ENCODE measurements around the gene GNLY. TPM values are rescaled to one million over a fixed set of nuclear protein-coding genes. Genes with fewer than 3 reads are reported as not detected.

GNLY gene
- total RNA-seq, 1 donor from 2014 or later, result 23.5 TPM

DNA sequence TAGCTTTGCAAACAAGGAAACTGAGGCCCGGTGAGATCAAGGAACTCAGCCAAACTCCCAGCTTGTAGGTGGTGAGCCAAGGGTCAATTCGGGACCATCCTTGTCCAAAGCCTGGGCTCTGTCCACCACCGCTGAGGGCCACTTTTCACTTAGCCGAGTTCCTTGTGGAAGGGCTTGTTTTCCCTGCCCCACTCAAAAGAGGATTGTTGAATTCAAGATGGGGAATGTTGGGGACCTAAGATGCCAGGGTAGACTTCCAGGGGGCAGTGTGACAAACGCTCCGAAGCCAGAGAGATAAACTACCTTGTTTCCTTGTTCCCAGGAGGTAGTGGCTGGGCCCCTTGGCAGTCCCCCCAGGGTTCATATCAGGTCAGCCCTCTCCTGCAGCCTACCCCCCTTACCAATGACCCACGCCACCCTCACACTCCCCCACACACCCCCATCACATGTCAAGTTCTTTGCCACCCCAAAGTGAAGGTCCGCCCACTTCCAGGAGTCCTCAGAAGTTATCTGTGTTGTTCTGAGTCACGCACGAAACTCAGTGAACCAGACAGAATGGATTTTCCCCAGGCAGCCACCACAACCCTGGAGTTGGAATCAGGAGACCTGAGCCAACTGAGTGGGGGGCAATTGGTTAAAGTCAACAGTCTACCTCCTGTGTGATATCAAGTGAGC is 49.3 kb downstream of the GNLY start:
- no peak overlapping the region for H3K27ac Mint-ChIP-seq
- H3K36me3 Mint-ChIP-seq (ENCODE audit: low read depth), result no peaks in the 10 kb centered on the region
- DNase-seq (ENCODE audit: low spot score), result no peak
- H3K9me3 Mint-ChIP-seq, result no peaks in the 10 kb centered on the region
- H3K4me3 Mint-ChIP-seq (ENCODE audit: low read depth), result no peak overlapping the region
- peaks cover 4% of the 10 kb centered on the region for H3K4me1 Mint-ChIP-seq (ENCODE audit: low read depth)
- H3K27me3 Mint-ChIP-seq (ENCODE audit: low read depth), result peaks cover 75% of the 10 kb centered on the region
- intact Hi-C loops (cut with micrococcal nuclease), result no loop called here

DNA sequence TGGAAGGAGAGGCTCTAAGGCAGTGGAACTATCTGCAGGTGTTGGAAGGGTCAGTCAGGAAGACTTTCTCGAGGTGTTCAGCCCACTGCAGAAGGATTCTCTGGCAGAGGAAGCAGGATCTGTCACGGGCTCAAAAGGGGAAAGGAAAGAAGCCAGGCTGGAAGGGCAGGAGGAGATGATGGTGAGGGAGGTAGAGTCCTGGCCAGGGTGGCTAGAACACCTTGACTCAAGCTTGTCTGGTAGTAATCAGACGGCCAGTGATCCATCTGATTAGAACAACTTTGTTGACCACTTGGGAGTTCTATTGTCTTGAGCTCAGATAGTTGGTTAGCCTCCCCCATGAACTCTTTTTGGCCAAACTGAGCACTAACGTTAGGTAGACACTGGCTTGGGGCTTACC is 49.9 kb downstream of the GNLY start:
- peaks cover 4% of the 10 kb centered on the region for H3K4me1 Mint-ChIP-seq (ENCODE audit: low read depth)
- intact Hi-C loops (cut with micrococcal nuclease), result no loop called here
- H3K36me3 Mint-ChIP-seq (ENCODE audit: low read depth), result no peaks in the 10 kb centered on the region
- H3K27ac Mint-ChIP-seq, result no peak overlapping the region
- H3K4me3 Mint-ChIP-seq (ENCODE audit: low read depth), result no peak overlapping the region
- H3K27me3 Mint-ChIP-seq (ENCODE audit: low read depth), result peaks cover 78% of the 10 kb centered on the region
- DNase-seq (ENCODE audit: low spot score), result no peak
- H3K9me3 Mint-ChIP-seq, result no peaks in the 10 kb centered on the region

DNA sequence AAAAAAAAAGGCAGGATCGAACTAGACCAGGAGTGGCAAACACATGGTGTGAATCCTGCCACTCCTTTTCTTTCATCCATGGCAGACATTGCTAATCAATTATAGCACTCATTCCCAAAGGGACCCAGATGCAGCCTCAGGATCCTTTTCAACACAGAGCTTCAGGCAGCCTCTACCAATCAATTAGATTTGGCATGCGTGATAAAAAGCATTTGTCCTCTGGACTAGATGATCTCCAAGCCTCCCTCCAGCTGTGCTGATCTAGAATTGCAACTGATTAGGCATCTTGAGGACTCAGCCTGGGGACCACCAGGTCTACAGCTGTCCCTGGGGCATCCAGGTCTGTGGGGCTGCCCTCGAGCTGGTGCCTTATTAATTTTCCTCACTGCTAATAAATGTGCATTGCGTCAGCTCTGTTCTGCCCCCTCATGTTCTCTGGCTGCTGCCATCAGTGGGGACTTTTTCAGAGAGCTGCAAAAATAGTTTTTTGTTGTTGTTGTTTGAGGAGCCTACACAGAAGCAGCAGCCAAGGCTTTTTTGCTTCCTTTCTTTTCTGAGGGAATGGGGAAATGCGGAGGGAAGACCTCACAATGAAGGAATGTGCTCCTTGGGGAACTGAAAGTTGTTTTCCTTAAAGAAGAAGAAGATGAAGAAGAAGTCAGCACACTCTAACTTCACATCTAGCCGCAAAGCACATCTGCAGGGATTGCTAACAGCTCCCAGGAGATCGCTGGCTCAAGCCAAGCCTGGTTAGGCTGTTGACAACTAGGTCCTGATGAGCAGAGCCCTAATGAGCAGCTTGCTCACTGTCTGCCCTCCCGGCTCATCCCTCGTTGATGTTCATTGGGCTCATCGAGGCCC is 50.8 kb downstream of the GNLY start:
- Mint-ChIP-seq H3K27ac (no peak overlapping the region), H3K4me3 (ENCODE audit: low read depth) (no peak overlapping the region), H3K4me1 (ENCODE audit: low read depth) (peaks cover 4% of the 10 kb centered on the region), H3K27me3 (ENCODE audit: low read depth) (peaks cover 75% of the 10 kb centered on the region), H3K9me3 (no peaks in the 10 kb centered on the region), H3K36me3 (ENCODE audit: low read depth) (no peaks in the 10 kb centered on the region)
- intact Hi-C loops (cut with micrococcal nuclease), result no loop called here
- DNase-seq (ENCODE audit: low spot score), result no peak

DNA sequence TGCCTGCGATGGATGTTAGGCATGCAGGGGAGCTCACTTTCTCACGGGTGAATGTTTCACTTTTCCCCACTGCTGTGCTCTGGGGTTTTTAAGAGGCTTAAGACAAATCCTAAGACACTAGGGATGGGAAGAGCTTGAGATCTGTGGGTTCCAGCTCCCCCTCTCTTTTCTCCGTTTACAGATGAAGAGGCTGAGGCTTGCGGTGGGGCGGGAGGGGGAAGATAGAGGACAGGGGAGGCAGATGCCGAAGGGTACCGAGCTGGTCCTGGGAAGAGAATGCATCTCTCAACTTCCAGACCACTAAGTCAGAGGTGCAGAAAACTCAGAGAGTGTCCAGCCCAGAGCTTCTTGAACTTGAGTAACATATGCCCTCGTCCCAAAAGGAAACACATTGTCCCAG is 51.5 kb downstream of the GNLY start:
- Mint-ChIP-seq H3K27ac (no peak overlapping the region), H3K27me3 (ENCODE audit: low read depth) (peaks cover 75% of the 10 kb centered on the region), H3K9me3 (no peaks in the 10 kb centered on the region), H3K36me3 (ENCODE audit: low read depth) (no peaks in the 10 kb centered on the region), H3K4me3 (ENCODE audit: low read depth) (no peak overlapping the region), H3K4me1 (ENCODE audit: low read depth) (peaks cover 4% of the 10 kb centered on the region)
- intact Hi-C loops (cut with micrococcal nuclease), result no loop called here
- DNase-seq (ENCODE audit: low spot score), result no peak

DNA sequence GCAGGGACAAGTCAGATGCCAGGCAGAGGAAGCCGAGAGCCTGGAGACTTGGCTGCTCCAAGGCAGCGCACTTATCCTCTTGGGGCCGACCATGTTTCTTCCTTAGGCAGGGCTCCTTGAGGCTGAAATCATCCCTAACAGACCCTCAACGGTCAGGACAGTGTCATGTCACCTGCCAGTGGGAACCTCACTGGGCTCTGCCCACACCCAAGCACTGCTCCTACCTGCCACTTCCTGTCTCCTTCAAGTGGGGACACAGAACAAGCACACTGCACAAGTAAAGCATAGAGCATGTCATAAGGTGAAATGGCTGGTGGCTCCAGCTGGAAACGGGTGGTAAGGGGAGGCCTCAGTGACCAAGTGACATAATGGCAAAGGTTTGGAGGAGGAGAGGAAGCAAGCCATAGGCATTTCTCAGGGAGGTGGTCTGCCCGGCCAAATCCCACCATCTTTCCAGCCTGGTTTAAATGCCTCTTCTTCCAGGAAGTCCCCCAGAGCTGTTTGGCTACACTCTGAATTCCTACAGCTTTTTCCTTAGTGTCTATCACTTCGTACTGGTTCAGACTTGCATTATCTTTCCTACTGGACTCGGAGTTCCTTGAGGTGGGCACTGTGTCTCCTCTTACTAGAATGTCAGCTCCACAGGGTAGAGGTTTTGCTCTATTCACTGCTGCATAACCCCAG is 52.3 kb downstream of the GNLY start:
- H3K9me3 Mint-ChIP-seq, result no peaks in the 10 kb centered on the region
- no peak overlapping the region for H3K4me3 Mint-ChIP-seq (ENCODE audit: low read depth)
- no peak for DNase-seq (ENCODE audit: low spot score)
- intact Hi-C loops (cut with micrococcal nuclease), result no loop called here
- H3K27me3 Mint-ChIP-seq (ENCODE audit: low read depth), result peaks cover 77% of the 10 kb centered on the region
- peaks cover 4% of the 10 kb centered on the region for H3K4me1 Mint-ChIP-seq (ENCODE audit: low read depth)
- H3K36me3 Mint-ChIP-seq (ENCODE audit: low read depth), result no peaks in the 10 kb centered on the region
- H3K27ac Mint-ChIP-seq, result no peak overlapping the region

DNA sequence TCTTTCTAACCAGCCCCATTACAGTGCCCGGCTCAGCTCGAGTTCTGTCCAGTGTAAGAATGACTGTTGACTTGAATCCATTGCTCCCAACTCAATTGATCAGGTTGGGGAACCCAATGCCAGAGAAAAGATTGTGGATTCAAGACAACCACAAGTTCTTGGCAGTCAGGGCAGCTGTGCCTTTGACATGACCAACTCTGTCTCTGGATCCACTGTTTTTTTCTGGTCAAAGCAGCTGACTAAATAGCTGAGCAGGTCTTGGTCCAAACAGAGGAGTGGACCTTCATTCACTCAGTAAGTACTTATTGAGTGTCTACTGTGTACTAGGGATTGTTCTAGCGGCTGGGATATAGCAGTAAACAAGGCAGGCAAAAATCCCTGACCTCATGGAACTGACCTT is 53.3 kb downstream of the GNLY start:
- no peak overlapping the region for H3K4me3 Mint-ChIP-seq (ENCODE audit: low read depth)
- peaks cover 4% of the 10 kb centered on the region for H3K4me1 Mint-ChIP-seq (ENCODE audit: low read depth)
- no peaks in the 10 kb centered on the region for H3K9me3 Mint-ChIP-seq
- no peak for DNase-seq (ENCODE audit: low spot score)
- no peak overlapping the region for H3K27ac Mint-ChIP-seq
- no peaks in the 10 kb centered on the region for H3K36me3 Mint-ChIP-seq (ENCODE audit: low read depth)
- intact Hi-C loops (cut with micrococcal nuclease), result no loop called here
- H3K27me3 Mint-ChIP-seq (ENCODE audit: low read depth), result peaks cover 78% of the 10 kb centered on the region

DNA sequence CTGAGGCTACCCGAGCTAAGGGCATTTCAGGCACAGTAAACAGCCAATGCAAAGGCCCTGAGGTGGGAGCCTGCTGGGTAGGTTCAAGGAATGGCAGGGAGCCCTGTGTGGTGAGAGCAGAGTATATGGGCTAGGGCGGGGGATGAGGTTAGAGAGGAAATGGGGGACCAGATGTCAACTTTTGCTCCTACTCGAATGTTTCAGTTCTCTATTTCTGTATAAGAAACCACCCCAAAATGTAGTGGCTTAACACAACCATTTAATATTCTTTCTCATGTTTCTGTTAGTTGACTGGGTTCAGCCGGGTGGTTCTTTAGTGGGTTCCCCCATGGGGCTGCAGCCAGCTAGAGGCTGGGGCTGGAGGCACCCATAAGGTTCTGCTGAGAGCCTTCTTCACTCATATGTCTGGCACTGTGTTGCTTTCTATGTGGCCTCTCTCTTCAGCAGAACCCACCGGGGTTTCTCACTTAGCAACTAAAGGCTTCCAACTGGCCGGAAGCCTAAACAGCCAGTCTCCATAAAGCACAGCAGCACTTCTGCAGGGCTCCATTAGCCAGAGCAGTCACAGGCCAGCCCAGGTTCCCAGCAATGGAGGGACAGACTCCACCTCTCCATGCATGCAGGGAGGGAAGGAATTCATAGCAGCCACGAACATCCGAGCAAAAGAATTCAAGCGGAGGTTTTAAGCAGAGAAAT is 54.0 kb downstream of the GNLY start:
- no peaks in the 10 kb centered on the region for H3K9me3 Mint-ChIP-seq
- no peak overlapping the region for H3K4me3 Mint-ChIP-seq (ENCODE audit: low read depth)
- intact Hi-C loops (cut with micrococcal nuclease), result no loop called here
- peaks cover 7% of the 10 kb centered on the region for H3K4me1 Mint-ChIP-seq (ENCODE audit: low read depth)
- peaks cover 80% of the 10 kb centered on the region for H3K27me3 Mint-ChIP-seq (ENCODE audit: low read depth)
- DNase-seq (ENCODE audit: low spot score), result no peak
- H3K27ac Mint-ChIP-seq, result no peak overlapping the region
- no peaks in the 10 kb centered on the region for H3K36me3 Mint-ChIP-seq (ENCODE audit: low read depth)

Other genes with a start within 250 kb of the GNLY start
- 395 and 403 TPM in 2 replicates for gene MAT2A, start 155.2 kb upstream of the GNLY start, total RNA-seq
- 25.1 and 27.0 TPM in 2 replicates for gene GGCX, start 132.9 kb upstream of the GNLY start, total RNA-seq
- 99.7 and 101 TPM in 2 replicates for gene VAMP8, start 116.8 kb upstream of the GNLY start, total RNA-seq
- 41.0 and 41.3 TPM in 2 replicates for gene VAMP5, start 109.9 kb upstream of the GNLY start, total RNA-seq
- gene RNF181, start 98.6 kb upstream of the GNLY start, total RNA-seq, result 130 and 134 TPM in 2 replicates
- gene TMEM150A, start 91.7 kb upstream of the GNLY start, total RNA-seq, result 6.5 and 7.0 TPM in 2 replicates
- 34.7 and 35.6 TPM in 2 replicates for gene C2orf68, start 82.3 kb upstream of the GNLY start, total RNA-seq
- 84.1 and 90.1 TPM in 2 replicates for gene USP39, start 78.2 kb upstream of the GNLY start, total RNA-seq
- not detected in 2 replicates for gene SFTPB, start 26.2 kb upstream of the GNLY start, total RNA-seq
- 0.07 and 0.11 TPM in 2 replicates for gene ATOH8, start 59.6 kb downstream of the GNLY start, total RNA-seq
- 13.8 and 15.7 TPM in 2 replicates for gene ST3GAL5, start 194.6 kb downstream of the GNLY start, total RNA-seq

All from activated T-helper 2 cell treated with anti-CD3 and anti-CD28 coated beads, Interferon-gamma antibody, Interleukin-2, Interleukin-4, amounts not matched to agents 10 μg/mL and 5 μg/mL and 100 μg/mL, durations not matched to agents 14 hours and 24 hours and 36 hours (primary cell).